Upper lobe of left lung (tissue), 6 donors: ENCODE results near the gene IQSEC1. TPM values are rescaled to one million over a fixed set of nuclear protein-coding genes. Genes with fewer than 3 reads are reported as not detected.
A peak's percentile ranks its signal among the peaks of the same experiment; 100 is the strongest.

Experiments
- ATAC-seq, 2 donors: fragments of 200-7000 bp; cut with Tn5 transposase; one replicate each; pipeline ENCODE4 v1.9.1; 2022; ENCODE audit warnings: mild to moderate bottlenecking in 2 of 2, moderate library complexity in 2 of 2; ENCODE audit not compliant: low FRiP score in 2 of 2
- DNase-seq, 2 donors: peaks; one replicate each; pipeline ENCODE4 v3.0.0-alpha.2; 2019 to 2020
- H3K27ac ChIP-seq, 4 donors: fragments of 200-600 bp; sonication (generic); one replicate each; pipeline ENCODE4 v1.5.1; 2016 to 2019
- H3K27me3 ChIP-seq, 4 donors: fragments of 200-600 bp; sonication (generic); one replicate each; pipeline ENCODE4 v1.5.1; 2017 to 2019
- H3K36me3 ChIP-seq, 4 donors: fragments of 200-600 bp; sonication (generic); one replicate each; pipeline ENCODE4 v1.5.1; 2016 to 2019
- H3K4me1 ChIP-seq, 4 donors: fragments of 200-600 bp; sonication (generic); one replicate each; pipeline ENCODE4 v1.5.1; 2018 to 2019
- H3K4me3 ChIP-seq, 4 donors: fragments of 200-600 bp; sonication (generic); one replicate each; pipeline ENCODE4 v1.5.1; 2017 to 2019; ENCODE audit warnings: mild to moderate bottlenecking in 2 of 4, moderate library complexity in 1 of 4
- H3K9me3 ChIP-seq, 4 donors: fragments of 200-600 bp; sonication (generic); one replicate each; pipeline ENCODE4 v1.5.1; 2018 to 2019
- CTCF ChIP-seq, 6 experiments: fragments of 450-650 bp in 4 of 6; fragments of 200-600 bp in 2 of 6; sonication (generic) in 2 of 6; IDR thresholded peaks; one replicate each; pipeline ENCODE4 v1.5.1; 2016 to 2019; ENCODE audit warnings: antibody characterized with exemption in 6 of 6
- EP300 ChIP-seq, 4 donors: sonication (generic); formaldehyde crosslinking; IDR thresholded peaks; one replicate each; pipeline ENCODE4 v1.5.1; 2017; ENCODE audit warnings: antibody characterized with exemption in 4 of 4, control low read depth in 2 of 4
- POLR2A ChIP-seq, 4 donors: fragments of 450-650 bp; IDR thresholded peaks; one replicate each; pipeline ENCODE4 v1.5.1; 2016 to 2017; ENCODE audit warnings: antibody characterized with exemption in 4 of 4, mild to moderate bottlenecking in 2 of 4
- POLR2AphosphoS5 ChIP-seq, 2 donors: sonication (generic); formaldehyde crosslinking; IDR thresholded peaks; one replicate each; pipeline ENCODE4 v1.5.1; 2017; ENCODE audit warnings: antibody characterized with exemption in 2 of 2
- WGBS, 2 donors: methylation state at CpG; one replicate each; pipeline ENCODE4 v1.1.5; 2017 to 2018; 5-methylcytosine and 5-hydroxymethylcytosine counted together
- total RNA-seq, 6 donors: library from RNA; depleted of rRNA in 4 of 6; stranded (reverse); fragments of >200 nt in 4 of 6; gene quantifications; one replicate each; pipeline versions ENCODE4 v1.1.0 to v1.2.1, GENCODE V29; 2016 to 2021
- donor health status: DM: no; HTN: no; CAD: no; lungs with moderate emphysema.
- donor health status: DM: no; HTN: yes; CAD: no; lungs with severe emphysema.

Gene IQSEC1
- total RNA-seq, 6 donors from 2014 or later: 51.1 to 105 (median 81.0) TPM

GRCh38 chr3:12939137-12939536 lies 134.1 kb downstream of the IQSEC1 start:
- WGBS, 2 donors: 88 to 93% methylated on average over 9 to 10 of the region's 10 CpGs
- ATAC-seq (no peak), DNase-seq (no peak)
- H3K4me3 ChIP-seq: no peak overlapping the region
- peaks cover 13 to 75% (median 57%) of the 10 kb centered on the region in 4 donors for H3K36me3 ChIP-seq
- no peak for TF ChIP-seq POLR2A (IDR thresholded peaks at IDR 0.05)
- TF ChIP-seq CTCF (IDR thresholded peaks at IDR 0.05): no peak
- no peak for TF ChIP-seq POLR2AphosphoS5 (IDR thresholded peaks at IDR 0.05)
- no peak for TF ChIP-seq EP300 (IDR thresholded peaks at IDR 0.05)
- no peaks in the 10 kb centered on the region for H3K9me3 ChIP-seq
- peak overlapping the region in 1 of 4 donors; percentile 64 for H3K27ac ChIP-seq
- peaks cover 12 to 21% (median 18%) of the 10 kb centered on the region in 4 donors for H3K4me1 ChIP-seq
- H3K27me3 ChIP-seq: no peaks in the 10 kb centered on the region

GRCh38 chr3:12938258-12938711 lies 134.9 kb downstream of the IQSEC1 start:
- Histone ChIP-seq H3K27me3 (no peaks in the 10 kb centered on the region), H3K36me3 (peaks cover 13 to 83% (median 62%) of the 10 kb centered on the region in 4 donors), H3K4me1 (peaks cover 16 to 26% (median 22%) of the 10 kb centered on the region in 4 donors), H3K9me3 (no peaks in the 10 kb centered on the region), H3K27ac (peak overlapping the region in 2 of 4 donors; percentile 59 to 64), H3K4me3 (no peak overlapping the region)
- WGBS, 2 donors: 64 to 67% methylated on average over 10 of the region's 10 CpGs
- TF ChIP-seq EP300 (IDR thresholded peaks at IDR 0.05) (no peak), POLR2AphosphoS5 (IDR thresholded peaks at IDR 0.05) (no peak), POLR2A (IDR thresholded peaks at IDR 0.05) (no peak), CTCF (IDR thresholded peaks at IDR 0.05) (no peak)
- DNase-seq (peak in 1 of 2 donors; percentile 50), ATAC-seq (peak in 1 of 2 donors; percentile 60)

- Histone ChIP-seq H3K9me3 (no peaks in the 10 kb centered on the region), H3K4me3 (no peak overlapping the region), H3K27ac (no peak overlapping the region), H3K27me3 (no peaks in the 10 kb centered on the region), H3K36me3 (peaks cover 10 to 69% (median 65%) of the 10 kb centered on the region in 4 donors), H3K4me1 (peaks cover 25 to 31% (median 28%) of the 10 kb centered on the region in 4 donors)
- TF ChIP-seq EP300 (IDR thresholded peaks at IDR 0.05): no peak
- no peak for TF ChIP-seq CTCF (IDR thresholded peaks at IDR 0.05)
- TF ChIP-seq POLR2A (IDR thresholded peaks at IDR 0.05): no peak
- no peak for TF ChIP-seq POLR2AphosphoS5 (IDR thresholded peaks at IDR 0.05)
- 95 to 96% methylated on average over 53 to 57 of the region's 67 CpGs for WGBS, 2 donors
- DNase-seq (peak in 1 of 2 donors; percentile 81), ATAC-seq (no peak)
Measured at GRCh38 chr3:12935861-12936830, 137.1 kb downstream of the IQSEC1 start.

- WGBS, 2 donors: 94 to 95% methylated on average over 15 to 30 of the region's 37 CpGs
- Histone ChIP-seq H3K27ac (peak overlapping the region; percentile 14 to 70 (median 48)), H3K27me3 (no peaks in the 10 kb centered on the region), H3K36me3 (peaks cover 8 to 60% (median 58%) of the 10 kb centered on the region in 4 donors), H3K9me3 (no peaks in the 10 kb centered on the region), H3K4me1 (peaks cover 25 to 33% (median 30%) of the 10 kb centered on the region in 4 donors), H3K4me3 (no peak overlapping the region)
- DNase-seq (peak in 1 of 2 donors; percentile 56), ATAC-seq (no peak)
- TF ChIP-seq POLR2A (IDR thresholded peaks at IDR 0.05): no peak
- no peak for TF ChIP-seq EP300 (IDR thresholded peaks at IDR 0.05)
- no peak for TF ChIP-seq POLR2AphosphoS5 (IDR thresholded peaks at IDR 0.05)
- TF ChIP-seq CTCF (IDR thresholded peaks at IDR 0.05): no peak
Measured at GRCh38 chr3:12935023-12935860, 138.0 kb downstream of the IQSEC1 start.
